B cell (primary cell): ENCODE data around the gene OR2L2.

Experiments used
- EZH2 ChIP-seq: IDR thresholded peaks from 2 replicates; pipeline ENCODE4 v1.6.1; 2012; ENCODE audit warnings: borderline replicate concordance, low read depth, mild to moderate bottlenecking, moderate library complexity, low read length; ENCODE audit not compliant: insufficient read depth, poor library complexity, severe bottlenecking
- TF ChIP-seq, protein P1 (sequence below): fragments of 200-600 bp; IDR thresholded peaks from one replicate; pipeline ENCODE4 v1.8.0; 2022; ENCODE audit warnings: antibody characterized with exemption, mild to moderate bottlenecking

DNA sequence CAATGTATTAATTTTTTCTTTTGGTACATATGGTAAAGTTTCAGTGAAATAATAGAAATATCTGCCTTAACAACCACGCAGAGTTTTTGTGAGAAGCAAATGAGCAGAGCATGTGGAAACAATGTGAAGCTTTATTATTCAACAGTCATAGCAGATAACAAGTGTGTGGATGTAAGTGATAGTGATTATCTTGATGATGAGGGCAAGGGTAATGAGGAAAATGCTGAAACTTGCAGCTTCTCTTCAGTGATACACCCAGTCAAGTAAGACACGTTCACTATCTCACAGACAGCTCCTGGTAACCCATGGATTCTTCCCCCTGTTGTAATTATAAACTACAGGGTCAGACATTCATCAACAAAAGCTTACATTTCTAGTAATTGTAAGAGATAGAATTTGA, 31.1 kb upstream of the OR2L2 start:
- TF ChIP-seq, protein P1, sequence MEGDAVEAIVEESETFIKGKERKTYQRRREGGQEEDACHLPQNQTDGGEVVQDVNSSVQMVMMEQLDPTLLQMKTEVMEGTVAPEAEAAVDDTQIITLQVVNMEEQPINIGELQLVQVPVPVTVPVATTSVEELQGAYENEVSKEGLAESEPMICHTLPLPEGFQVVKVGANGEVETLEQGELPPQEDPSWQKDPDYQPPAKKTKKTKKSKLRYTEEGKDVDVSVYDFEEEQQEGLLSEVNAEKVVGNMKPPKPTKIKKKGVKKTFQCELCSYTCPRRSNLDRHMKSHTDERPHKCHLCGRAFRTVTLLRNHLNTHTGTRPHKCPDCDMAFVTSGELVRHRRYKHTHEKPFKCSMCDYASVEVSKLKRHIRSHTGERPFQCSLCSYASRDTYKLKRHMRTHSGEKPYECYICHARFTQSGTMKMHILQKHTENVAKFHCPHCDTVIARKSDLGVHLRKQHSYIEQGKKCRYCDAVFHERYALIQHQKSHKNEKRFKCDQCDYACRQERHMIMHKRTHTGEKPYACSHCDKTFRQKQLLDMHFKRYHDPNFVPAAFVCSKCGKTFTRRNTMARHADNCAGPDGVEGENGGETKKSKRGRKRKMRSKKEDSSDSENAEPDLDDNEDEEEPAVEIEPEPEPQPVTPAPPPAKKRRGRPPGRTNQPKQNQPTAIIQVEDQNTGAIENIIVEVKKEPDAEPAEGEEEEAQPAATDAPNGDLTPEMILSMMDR: no peak
- TF ChIP-seq EZH2: no peak
